Upper lobe of left lung (tissue), 6 donors: Measurements from ENCODE around the gene ZNF423. TPM values are rescaled to one million over a fixed set of nuclear protein-coding genes. Genes with fewer than 3 reads are reported as not detected.

ENCODE experiments used
- ATAC-seq, 2 donors: fragments of 200-7000 bp; cut with Tn5 transposase; one replicate each; pipeline ENCODE4 v1.9.1; 2022; ENCODE audit warnings: mild to moderate bottlenecking in 2 of 2, moderate library complexity in 2 of 2; ENCODE audit not compliant: low FRiP score in 2 of 2
- DNase-seq, 2 donors: peaks; one replicate each; pipeline ENCODE4 v3.0.0-alpha.2; 2019 to 2020
- H3K27ac ChIP-seq, 4 donors: fragments of 200-600 bp; sonication (generic); one replicate each; pipeline ENCODE4 v1.5.1; 2016 to 2019
- H3K27me3 ChIP-seq, 4 donors: fragments of 200-600 bp; sonication (generic); one replicate each; pipeline ENCODE4 v1.5.1; 2017 to 2019
- H3K36me3 ChIP-seq, 4 donors: fragments of 200-600 bp; sonication (generic); one replicate each; pipeline ENCODE4 v1.5.1; 2016 to 2019
- H3K4me1 ChIP-seq, 4 donors: fragments of 200-600 bp; sonication (generic); one replicate each; pipeline ENCODE4 v1.5.1; 2018 to 2019
- H3K4me3 ChIP-seq, 4 donors: fragments of 200-600 bp; sonication (generic); one replicate each; pipeline ENCODE4 v1.5.1; 2017 to 2019; ENCODE audit warnings: mild to moderate bottlenecking in 2 of 4, moderate library complexity in 1 of 4
- H3K9me3 ChIP-seq, 4 donors: fragments of 200-600 bp; sonication (generic); one replicate each; pipeline ENCODE4 v1.5.1; 2018 to 2019
- EP300 ChIP-seq, 4 donors: sonication (generic); formaldehyde crosslinking; IDR thresholded peaks; one replicate each; pipeline ENCODE4 v1.5.1; 2017; ENCODE audit warnings: antibody characterized with exemption in 4 of 4, control low read depth in 2 of 4
- POLR2A ChIP-seq, 4 donors: fragments of 450-650 bp; IDR thresholded peaks; one replicate each; pipeline ENCODE4 v1.5.1; 2016 to 2017; ENCODE audit warnings: antibody characterized with exemption in 4 of 4, mild to moderate bottlenecking in 2 of 4
- POLR2AphosphoS5 ChIP-seq, 2 donors: sonication (generic); formaldehyde crosslinking; IDR thresholded peaks; one replicate each; pipeline ENCODE4 v1.5.1; 2017; ENCODE audit warnings: antibody characterized with exemption in 2 of 2
- WGBS, 2 donors: methylation state at CpG; one replicate each; pipeline ENCODE4 v1.1.5; 2017 to 2018; 5-methylcytosine and 5-hydroxymethylcytosine counted together
- total RNA-seq, 6 donors: library from RNA; depleted of rRNA in 4 of 6; stranded (reverse); fragments of >200 nt in 4 of 6; gene quantifications; one replicate each; pipeline versions ENCODE4 v1.1.0 to v1.2.1, GENCODE V29; 2016 to 2021
- TF ChIP-seq, protein P1 (sequence below), 6 experiments: fragments of 450-650 bp in 4 of 6; fragments of 200-600 bp in 2 of 6; sonication (generic) in 2 of 6; IDR thresholded peaks; one replicate each; pipeline ENCODE4 v1.5.1; 2016 to 2019; ENCODE audit warnings: antibody characterized with exemption in 6 of 6
- donor health status: DM: no; HTN: no; CAD: no; lungs with moderate emphysema.
- donor health status: DM: no; HTN: yes; CAD: no; lungs with severe emphysema.

The ZNF423 gene
- total RNA-seq, 6 donors from 2014 or later, result 4.1 to 11.4 (median 6.7) TPM

DNA sequence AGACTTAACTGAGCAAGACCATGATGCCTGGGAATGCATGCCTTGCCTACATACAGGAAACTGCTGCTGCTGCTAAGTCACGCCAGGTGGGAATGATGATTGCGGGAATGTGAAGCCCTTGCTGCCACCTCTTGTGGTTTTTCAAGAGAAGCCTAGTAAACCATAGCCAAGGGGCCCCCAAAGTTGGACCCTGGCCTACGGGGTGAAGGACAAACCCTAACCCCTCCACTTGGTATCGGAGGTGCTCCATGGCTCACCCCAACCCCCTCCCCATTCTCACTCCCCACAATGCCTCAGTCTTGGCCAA lies 233.9 kb downstream of the ZNF423 start:
- TF ChIP-seq POLR2A (IDR thresholded peaks at IDR 0.05) (no peak), EP300 (IDR thresholded peaks at IDR 0.05) (no peak), POLR2AphosphoS5 (IDR thresholded peaks at IDR 0.05) (no peak)
- TF ChIP-seq, protein P1, sequence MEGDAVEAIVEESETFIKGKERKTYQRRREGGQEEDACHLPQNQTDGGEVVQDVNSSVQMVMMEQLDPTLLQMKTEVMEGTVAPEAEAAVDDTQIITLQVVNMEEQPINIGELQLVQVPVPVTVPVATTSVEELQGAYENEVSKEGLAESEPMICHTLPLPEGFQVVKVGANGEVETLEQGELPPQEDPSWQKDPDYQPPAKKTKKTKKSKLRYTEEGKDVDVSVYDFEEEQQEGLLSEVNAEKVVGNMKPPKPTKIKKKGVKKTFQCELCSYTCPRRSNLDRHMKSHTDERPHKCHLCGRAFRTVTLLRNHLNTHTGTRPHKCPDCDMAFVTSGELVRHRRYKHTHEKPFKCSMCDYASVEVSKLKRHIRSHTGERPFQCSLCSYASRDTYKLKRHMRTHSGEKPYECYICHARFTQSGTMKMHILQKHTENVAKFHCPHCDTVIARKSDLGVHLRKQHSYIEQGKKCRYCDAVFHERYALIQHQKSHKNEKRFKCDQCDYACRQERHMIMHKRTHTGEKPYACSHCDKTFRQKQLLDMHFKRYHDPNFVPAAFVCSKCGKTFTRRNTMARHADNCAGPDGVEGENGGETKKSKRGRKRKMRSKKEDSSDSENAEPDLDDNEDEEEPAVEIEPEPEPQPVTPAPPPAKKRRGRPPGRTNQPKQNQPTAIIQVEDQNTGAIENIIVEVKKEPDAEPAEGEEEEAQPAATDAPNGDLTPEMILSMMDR (IDR thresholded peaks at IDR 0.05), result no peak
- no peak overlapping the region for H3K4me3 ChIP-seq
- peak in 1 of 2 donors; percentile 3 for DNase-seq
- peaks cover 5 to 9% (median 7%) of the 10 kb centered on the region in 4 donors for H3K4me1 ChIP-seq
- ATAC-seq, result no peak
- WGBS, 2 donors, result 91 to 96% methylated on average over 4 of the region's 4 CpGs
- no peaks in the 10 kb centered on the region for H3K36me3 ChIP-seq
- H3K9me3 ChIP-seq, result no peaks in the 10 kb centered on the region
- H3K27ac ChIP-seq, result no peak overlapping the region
- no peaks in the 10 kb centered on the region for H3K27me3 ChIP-seq

DNA sequence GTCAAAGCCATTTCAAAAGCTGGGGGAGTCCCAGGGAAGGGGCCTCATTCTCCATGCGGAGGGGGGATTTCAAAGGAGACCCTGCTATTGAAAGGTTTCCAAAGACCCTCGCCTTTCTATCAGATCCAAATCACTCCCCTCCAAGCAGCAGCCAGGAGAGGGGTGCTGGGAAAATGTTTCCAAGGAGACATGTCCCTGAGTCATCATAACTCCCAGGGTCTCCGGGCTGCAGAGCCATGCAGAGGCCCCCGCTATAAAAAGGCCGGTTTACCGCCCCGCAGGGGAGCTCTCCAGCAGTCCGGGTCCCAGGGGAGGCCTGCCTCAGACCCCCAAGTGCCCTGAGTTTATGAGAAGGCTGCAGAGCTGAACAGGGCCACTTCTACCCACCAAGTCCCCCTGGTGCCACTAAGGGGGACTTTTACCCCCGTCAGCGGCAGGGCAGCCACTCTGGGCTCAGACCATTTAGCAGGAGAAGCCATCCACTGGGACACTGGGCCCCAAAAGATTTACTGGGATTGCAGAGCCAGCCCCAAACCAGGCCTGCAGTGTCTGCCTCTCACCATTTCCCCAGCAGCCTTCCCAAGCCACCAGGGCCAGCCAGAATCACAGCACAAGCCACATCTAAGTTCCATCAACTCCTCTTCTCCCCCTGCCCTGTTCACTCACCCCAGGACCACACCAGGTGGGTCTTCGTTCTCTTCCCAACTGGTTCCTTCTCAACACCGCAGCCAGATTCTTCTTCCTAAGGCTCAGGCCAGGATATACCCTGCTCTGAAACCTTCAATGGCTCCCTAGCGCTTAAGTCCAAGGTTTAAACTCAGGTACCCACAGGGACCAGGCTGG lies 234.4 kb downstream of the ZNF423 start:
- H3K27ac ChIP-seq, result peak overlapping the region in 1 of 4 donors; percentile 44
- ATAC-seq, result no peak
- TF ChIP-seq EP300 (IDR thresholded peaks at IDR 0.05) (no peak), POLR2AphosphoS5 (IDR thresholded peaks at IDR 0.05) (no peak)
- TF ChIP-seq, protein P1 (IDR thresholded peaks at IDR 0.05), result no peak
- WGBS, 2 donors, result 91% methylated on average over 8 to 13 of the region's 13 CpGs
- peaks cover 5 to 9% (median 7%) of the 10 kb centered on the region in 4 donors for H3K4me1 ChIP-seq
- DNase-seq, result no peak
- H3K9me3 ChIP-seq, result no peaks in the 10 kb centered on the region
- no peaks in the 10 kb centered on the region for H3K27me3 ChIP-seq
- no peak overlapping the region for H3K4me3 ChIP-seq
- H3K36me3 ChIP-seq, result no peaks in the 10 kb centered on the region

DNA sequence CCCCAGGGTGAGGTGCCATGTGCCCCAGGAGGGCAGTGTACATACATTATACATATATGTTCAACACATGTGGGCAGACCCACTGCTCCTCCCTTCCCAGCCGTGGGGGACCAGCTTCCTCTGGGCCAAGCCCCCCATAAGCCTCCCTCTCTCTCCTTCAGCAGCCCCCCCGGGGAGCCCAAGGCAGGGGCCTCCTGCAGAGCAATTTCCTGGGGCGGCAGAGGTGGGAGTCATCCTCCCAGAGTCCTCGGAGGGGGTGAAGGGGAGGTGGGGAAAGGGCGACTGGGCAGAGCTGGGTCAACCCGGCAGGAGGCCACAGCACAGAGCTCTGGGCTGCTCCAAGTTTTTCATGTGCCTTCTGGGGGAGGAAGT lies 235.1 kb downstream of the ZNF423 start:
- 46 to 47% methylated on average over 5 to 6 of the region's 6 CpGs for WGBS, 2 donors
- Histone ChIP-seq H3K4me1 (peaks cover 5 to 9% (median 7%) of the 10 kb centered on the region in 4 donors), H3K36me3 (no peaks in the 10 kb centered on the region), H3K4me3 (no peak overlapping the region), H3K27me3 (no peaks in the 10 kb centered on the region), H3K27ac (peak overlapping the region in 2 of 4 donors; percentile 38 to 44), H3K9me3 (no peaks in the 10 kb centered on the region)
- DNase-seq, result no peak
- no peak for TF ChIP-seq EP300 (IDR thresholded peaks at IDR 0.05)
- no peak for TF ChIP-seq POLR2A (IDR thresholded peaks at IDR 0.05)
- TF ChIP-seq POLR2AphosphoS5 (IDR thresholded peaks at IDR 0.05), result no peak
- TF ChIP-seq, protein P1 (IDR thresholded peaks at IDR 0.05), result no peak
- peak in 1 of 2 donors; percentile 22 for ATAC-seq

DNA sequence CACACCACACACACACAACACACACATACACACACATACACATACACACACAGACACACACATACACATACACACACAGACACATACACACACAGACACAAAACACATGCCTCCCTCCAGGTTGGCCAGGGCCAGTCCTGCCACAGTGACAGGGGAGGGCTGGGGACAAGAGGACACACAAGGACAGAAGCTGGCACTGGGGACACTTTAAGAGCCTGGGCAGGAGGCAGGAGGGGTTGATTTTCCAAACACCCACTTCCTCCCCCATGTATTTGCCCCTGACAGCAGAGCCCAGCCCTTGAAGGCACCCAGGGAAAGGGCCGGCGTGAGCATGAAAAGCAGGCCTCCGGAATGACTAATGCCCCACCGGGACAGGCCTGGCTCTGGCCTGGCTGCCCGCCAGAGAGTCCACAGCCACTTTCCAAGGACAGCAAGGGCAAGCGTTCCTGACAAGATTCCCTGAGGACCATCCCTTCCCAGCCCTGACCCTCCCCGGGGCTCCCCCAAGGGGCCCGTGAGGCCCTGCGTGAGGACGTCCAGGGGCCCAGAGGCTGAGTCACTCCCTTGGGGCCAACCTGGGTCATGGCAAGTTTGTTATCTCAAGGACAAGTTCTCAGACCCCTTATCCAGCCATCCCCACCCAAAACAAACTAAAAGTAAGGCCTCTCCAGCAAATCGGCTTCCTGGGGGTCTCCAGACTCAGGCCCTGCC lies 235.6 kb downstream of the ZNF423 start:
- Histone ChIP-seq H3K9me3 (no peaks in the 10 kb centered on the region), H3K4me3 (no peak overlapping the region), H3K27me3 (no peaks in the 10 kb centered on the region), H3K4me1 (peaks cover 5 to 9% (median 7%) of the 10 kb centered on the region in 4 donors), H3K27ac (peak overlapping the region in 2 of 4 donors; percentile 38 to 44), H3K36me3 (no peaks in the 10 kb centered on the region)
- TF ChIP-seq POLR2AphosphoS5 (IDR thresholded peaks at IDR 0.05), result no peak
- TF ChIP-seq, protein P1 (IDR thresholded peaks at IDR 0.05), result no peak
- no peak for TF ChIP-seq POLR2A (IDR thresholded peaks at IDR 0.05)
- no peak for TF ChIP-seq EP300 (IDR thresholded peaks at IDR 0.05)
- 40 to 42% methylated on average over 6 to 11 of the region's 11 CpGs for WGBS, 2 donors
- peak in 1 of 2 donors; percentile 70 for ATAC-seq
- no peak for DNase-seq
